ENCODE data around the gene ERC2.

ERC2 gene

DNA sequence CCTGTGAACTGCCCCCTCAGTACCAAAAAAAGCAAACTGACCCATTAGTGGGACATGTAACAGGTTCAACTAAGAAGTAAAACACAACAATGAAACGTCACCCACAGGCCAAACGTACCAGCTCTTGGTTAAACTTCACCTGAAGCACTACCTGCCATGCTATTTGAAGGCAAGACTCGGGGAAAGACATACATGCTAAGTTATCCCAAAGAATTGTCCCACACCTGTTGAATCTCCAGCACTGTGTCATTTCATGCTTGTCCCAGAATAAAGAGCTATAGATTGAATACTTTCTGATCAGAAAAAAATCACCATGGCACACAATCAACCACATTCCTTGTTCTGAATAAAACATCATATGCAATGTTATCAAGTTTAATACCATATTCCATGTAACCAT lies 785.8 kb downstream of the ERC2 start:
- DNase-seq (ENCODE audit: low read depth, low spot score) = no peak

DNA sequence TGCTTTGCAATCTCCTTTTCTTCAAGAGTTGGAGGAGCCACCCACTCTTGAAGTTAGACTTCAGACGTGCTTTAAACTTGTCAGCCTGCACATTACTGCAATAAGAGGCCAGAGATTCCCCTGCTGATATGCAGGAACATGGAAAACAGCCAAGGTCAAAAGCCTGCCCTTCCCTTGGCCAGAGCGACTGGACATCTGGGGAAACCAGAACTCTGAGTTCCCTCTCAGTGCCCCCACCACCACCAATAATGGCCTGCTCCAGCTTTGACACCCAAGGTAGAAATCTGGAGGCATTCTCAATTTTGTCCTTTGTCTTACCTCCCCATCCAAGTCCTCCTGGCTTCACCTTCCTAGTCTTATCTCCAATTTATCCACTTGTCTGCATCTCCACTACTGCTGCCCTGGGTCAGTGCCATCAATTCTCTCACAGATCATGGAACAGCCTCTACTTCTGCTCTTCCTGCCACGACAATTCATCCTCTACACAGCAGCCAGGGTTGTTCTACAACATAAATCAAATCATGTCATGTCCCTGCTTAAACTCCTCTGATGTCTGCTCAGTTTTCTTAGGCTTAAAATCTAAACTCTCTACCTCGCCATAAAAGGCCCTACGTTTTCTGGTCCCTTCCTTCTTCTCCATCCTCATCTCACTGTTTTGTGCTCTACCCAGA lies 789.6 kb downstream of the ERC2 start:
- DNase-seq (ENCODE audit: low read depth, low spot score) = no peak

- no peak for DNase-seq (ENCODE audit: low read depth, low spot score)
Measured at GRCh38 chr3:55676643-55677042, 791.6 kb downstream of the ERC2 start.

DNA sequence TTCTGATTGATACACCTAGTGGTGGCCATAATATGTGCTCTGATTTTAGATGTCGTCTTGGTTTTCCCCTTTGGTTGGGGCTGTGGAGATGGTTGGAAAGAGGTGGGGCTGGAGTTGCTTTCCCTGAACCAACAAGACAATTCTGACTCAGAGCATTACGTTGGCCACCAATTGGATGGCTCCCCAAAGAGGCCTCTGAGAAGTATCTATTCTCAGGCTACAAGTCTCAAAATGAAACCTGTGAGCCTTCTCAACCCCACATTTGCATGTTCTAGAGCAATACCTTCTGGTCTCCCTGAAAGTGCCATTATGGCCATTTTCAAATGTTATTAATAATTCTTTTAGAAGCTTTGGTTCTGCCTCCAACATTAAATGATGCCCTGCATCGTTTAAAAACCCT lies 792.8 kb downstream of the ERC2 start:
- no peak for DNase-seq (ENCODE audit: low read depth, low spot score)

DNA sequence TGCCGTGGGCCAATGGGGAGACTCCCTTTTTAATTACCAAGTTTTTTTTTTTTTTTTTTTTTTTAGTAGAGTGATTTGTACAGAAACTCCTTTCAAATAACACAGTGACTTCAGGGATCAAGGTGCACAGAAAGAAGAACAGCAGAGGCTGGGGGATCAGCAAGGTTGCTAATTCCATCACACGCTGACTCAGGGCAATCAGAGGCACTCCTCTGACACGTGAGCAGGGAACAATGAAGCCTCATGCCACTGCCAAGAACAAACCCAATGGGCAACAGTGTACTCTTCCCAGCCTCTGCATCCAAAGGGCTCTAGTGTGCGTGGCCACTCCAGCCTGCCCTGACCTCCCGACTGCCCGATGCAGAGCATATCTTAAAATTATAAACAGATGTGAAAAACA lies 794.5 kb downstream of the ERC2 start:
- DNase-seq (ENCODE audit: low read depth, low spot score) = no peak

- no peak for DNase-seq (ENCODE audit: low read depth, low spot score)
Measured at GRCh38 chr3:55669133-55669532, 799.1 kb downstream of the ERC2 start.

DNA sequence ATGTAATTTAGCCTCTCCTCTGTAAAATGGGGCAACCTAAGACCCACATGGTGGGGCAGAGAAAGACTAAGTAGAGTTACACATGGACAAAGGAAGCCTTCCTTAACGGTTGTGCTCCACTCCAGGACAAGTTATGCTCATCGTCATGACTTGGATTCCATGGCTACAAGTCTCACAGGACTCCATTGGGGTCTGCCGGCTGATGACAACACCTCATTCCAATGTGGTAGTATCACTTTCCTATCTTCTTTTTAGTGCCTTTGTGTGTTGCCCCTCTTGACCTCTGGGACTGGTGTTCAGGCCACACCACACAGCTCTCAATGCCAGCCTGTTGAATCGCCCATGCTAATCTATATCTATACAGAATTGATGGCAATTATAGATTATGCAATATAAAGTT lies 799.9 kb downstream of the ERC2 start:
- no peak for DNase-seq (ENCODE audit: low read depth, low spot score)

DNA sequence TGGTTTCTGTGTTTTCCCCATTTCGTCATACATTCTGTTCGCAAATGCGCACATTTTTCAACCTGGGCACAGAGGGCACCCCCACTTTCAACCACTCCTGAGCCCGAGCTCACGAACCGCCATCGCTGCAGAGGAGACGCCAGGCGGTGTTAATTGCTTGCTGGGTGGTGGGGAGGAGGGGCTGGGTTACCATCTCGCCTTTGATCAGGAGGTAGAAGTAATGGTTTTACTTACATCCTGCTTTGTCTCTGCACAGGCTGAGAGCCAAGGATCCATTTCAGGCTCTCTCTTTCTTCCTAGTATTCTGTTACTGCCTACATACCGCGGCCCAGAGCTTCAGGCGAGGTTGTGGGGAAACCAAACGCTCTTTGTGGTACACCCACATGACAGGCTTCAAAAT lies 803.9 kb downstream of the ERC2 start:
- no peak for DNase-seq (ENCODE audit: low read depth, low spot score)

DNA sequence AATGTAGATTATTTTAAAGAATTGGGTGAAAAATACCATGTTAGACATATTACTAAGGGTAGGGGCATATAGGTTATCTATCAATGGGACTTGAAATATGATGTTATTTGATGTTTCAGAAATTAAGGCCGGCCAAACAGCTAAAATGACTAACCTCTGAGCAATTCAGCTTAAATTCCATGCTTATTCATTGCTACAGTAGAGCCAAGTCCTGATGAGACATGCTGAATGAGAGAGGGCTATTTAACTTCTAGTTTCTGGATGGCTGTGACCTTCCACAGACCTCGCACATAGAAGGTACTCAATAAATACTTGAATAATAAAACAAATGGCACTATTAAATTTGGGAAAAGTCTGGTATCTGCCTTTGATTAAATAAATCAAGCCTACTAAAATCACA lies 805.6 kb downstream of the ERC2 start:
- no peak for DNase-seq (ENCODE audit: low read depth, low spot score)

- DNase-seq (ENCODE audit: low read depth, low spot score) = no peak
Measured at GRCh38 chr3:55661571-55661970, 806.7 kb downstream of the ERC2 start.

GRCh38 chr3:55661141-55661540 lies 807.1 kb downstream of the ERC2 start:
- DNase-seq (ENCODE audit: low read depth, low spot score) = no peak

- no peak for DNase-seq (ENCODE audit: low read depth, low spot score)
Measured at GRCh38 chr3:55660642-55661041, 807.6 kb downstream of the ERC2 start.

GRCh38 chr3:55659701-55660100 lies 808.6 kb downstream of the ERC2 start:
- no peak for DNase-seq (ENCODE audit: low read depth, low spot score)

- DNase-seq (ENCODE audit: low read depth, low spot score) = no peak
Measured at GRCh38 chr3:55658690-55659562, 809.3 kb downstream of the ERC2 start.

- no peak for DNase-seq (ENCODE audit: low read depth, low spot score)
Measured at GRCh38 chr3:55658270-55658669, 810.0 kb downstream of the ERC2 start.

GRCh38 chr3:55655544-55655943 lies 812.7 kb downstream of the ERC2 start:
- DNase-seq (ENCODE audit: low read depth, low spot score) = no peak

GRCh38 chr3:55654123-55654760 lies 814.0 kb downstream of the ERC2 start:
- no peak for DNase-seq (ENCODE audit: low read depth, low spot score)

GRCh38 chr3:55651011-55651410 lies 817.3 kb downstream of the ERC2 start:
- DNase-seq (ENCODE audit: low read depth, low spot score) = no peak

GRCh38 chr3:55650011-55650410 lies 818.3 kb downstream of the ERC2 start:
- no peak for DNase-seq (ENCODE audit: low read depth, low spot score)

DNA sequence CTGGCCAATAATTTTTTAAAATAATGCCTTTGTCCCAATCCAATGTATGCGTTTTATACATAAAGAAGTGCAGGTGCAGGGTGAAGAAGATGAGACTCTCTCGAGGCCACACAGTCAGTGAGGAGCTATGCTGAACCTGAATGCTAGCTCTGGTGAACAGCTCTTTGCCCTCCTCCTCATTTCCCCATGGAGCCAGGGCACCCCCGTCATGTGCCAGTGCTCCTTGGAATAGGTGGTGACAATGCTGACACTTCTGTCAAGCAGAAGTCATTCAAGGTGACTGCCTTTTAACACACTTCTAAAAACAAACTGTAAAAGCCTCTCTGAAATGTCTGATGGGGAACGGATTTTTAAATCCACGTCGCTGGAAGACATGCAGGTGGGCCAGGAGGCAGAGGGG lies 818.7 kb downstream of the ERC2 start:
- DNase-seq (ENCODE audit: low read depth, low spot score) = no peak

DNA sequence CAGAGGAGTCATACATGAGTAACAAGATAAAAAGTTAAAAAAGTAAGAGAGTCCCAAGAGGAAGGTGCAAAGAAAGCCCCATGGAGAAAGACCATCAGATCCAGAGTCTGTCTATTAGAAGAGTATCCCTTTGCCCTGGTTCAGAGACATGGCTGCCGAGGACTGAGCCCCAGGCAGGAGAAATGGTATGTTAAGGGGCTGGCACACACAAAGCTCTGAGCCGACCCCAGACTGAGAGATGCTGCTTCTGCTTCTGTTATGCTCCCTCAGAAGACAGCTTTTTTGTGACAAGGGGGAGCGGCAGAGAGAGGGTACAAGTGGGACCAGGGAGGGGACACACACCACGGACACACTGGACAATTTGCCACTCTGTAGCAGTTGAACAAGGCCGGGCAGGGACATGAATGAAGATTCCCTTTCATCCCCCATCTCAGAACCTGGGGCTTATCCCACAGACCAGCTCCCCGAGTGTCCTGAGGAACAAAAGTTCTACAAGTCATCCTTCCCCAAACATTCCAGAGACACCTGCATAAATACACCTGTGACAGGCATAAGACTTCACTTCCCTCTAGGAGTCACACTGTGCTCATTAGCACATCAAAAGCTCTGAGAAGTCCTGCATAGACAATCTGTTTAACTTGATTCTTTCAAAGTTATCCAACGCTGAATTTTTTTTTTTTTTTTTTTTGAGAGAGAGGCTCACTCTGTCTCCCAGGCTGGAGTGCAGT lies 819.5 kb downstream of the ERC2 start:
- no peak for DNase-seq (ENCODE audit: low read depth, low spot score)

DNA sequence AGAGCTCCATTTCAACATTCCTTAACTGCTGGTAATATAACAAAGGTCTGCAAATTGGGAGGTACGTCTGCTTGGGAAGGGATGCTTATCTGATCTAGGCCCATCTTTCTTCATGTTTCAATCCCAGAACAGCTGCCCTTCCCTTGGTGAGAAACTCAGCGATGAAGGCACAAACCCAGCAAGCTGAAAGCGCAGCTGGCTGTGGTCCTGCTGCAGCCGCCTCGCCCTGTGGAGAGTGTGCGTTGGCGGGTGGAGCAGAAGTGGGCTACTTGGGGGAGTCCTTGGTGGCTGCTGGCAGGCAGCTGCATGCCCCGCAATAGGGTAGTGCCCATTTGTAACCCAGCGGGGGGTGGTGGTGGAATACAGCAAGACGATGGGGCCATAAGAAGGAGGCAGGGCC lies 820.6 kb downstream of the ERC2 start:
- no peak for DNase-seq (ENCODE audit: low read depth, low spot score)
